ENCODE measurements around the gene ICAM5.
"Not testable (repeated sequence)": the region's sequence is repeated elsewhere in the genome, so short reads cannot be mapped to it uniquely, and the experiment has no call there.

The ICAM5 gene

DNA sequence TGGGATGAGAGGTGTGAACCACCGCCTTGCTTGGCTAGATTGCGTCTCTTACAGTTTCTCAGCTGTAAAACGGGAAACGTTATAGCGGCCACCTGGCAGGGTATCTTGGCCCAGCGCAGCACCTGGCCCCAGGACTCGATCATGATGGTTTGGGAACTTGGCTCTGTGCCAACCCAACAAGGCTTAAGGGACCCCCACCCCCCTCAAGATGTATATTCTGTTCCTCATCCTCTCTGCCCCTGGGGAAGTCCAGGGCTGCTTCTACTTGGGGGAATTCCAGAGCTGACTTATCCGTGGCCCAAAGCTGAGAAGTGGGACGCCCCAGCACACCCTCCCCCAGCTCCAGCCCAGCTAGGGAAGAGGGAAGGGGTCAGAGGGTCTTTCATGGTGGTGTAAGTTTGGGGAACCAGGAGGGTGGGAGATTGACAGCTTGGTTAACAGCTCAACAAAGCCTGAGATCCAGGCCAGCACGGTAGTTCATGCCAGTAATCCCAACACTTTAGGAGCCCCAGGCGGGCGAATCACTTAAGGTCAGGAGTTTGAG, 18.1 kb upstream of the ICAM5 start:
- TF ChIP-seq POLR2A (IDR thresholded peaks at IDR 0.05; ENCODE audit: low read depth, low read length), result 0 out of 2 replicates have a peak, but pooled peaks have one; percentile 37
- TF ChIP-seq POLR2AphosphoS5 (IDR thresholded peaks at IDR 0.05; ENCODE audit: low read depth, low read length), result peak; percentile 55; the same call in 1 of the 2 replicates
- TF ChIP-seq TAF1 (IDR thresholded peaks at IDR 0.05; ENCODE audit: borderline replicate concordance, low read depth, low read length), result peak; percentile 42; the same call in 1 of the 2 replicates
- peak; percentile 74 for FAIRE-seq
- DNase-seq (ENCODE audit: insufficient read length), result no peak

DNA sequence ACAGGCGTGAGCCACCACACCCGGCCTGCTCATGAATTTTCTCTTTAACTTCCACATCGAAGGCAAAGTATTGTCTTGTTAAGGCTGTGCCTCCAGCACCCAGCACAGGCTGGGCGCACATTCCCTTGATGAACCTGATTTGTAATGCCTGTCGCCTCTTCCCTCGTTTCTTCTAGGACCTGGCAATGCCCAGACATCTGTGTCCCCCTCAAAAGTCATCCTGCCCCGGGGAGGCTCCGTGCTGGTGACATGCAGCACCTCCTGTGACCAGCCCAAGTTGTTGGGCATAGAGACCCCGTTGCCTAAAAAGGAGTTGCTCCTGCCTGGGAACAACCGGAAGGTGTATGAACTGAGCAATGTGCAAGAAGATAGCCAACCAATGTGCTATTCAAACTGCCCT, 15.2 kb upstream of the ICAM5 start:
- no peak for TF ChIP-seq TAF1 (IDR thresholded peaks at IDR 0.05; ENCODE audit: borderline replicate concordance, low read depth, low read length)
- TF ChIP-seq POLR2A (IDR thresholded peaks at IDR 0.05; ENCODE audit: low read depth, low read length), result no peak
- TF ChIP-seq POLR2AphosphoS5 (IDR thresholded peaks at IDR 0.05; ENCODE audit: low read depth, low read length), result no peak
- no peak for FAIRE-seq
- DNase-seq (ENCODE audit: insufficient read length), result no peak

DNA sequence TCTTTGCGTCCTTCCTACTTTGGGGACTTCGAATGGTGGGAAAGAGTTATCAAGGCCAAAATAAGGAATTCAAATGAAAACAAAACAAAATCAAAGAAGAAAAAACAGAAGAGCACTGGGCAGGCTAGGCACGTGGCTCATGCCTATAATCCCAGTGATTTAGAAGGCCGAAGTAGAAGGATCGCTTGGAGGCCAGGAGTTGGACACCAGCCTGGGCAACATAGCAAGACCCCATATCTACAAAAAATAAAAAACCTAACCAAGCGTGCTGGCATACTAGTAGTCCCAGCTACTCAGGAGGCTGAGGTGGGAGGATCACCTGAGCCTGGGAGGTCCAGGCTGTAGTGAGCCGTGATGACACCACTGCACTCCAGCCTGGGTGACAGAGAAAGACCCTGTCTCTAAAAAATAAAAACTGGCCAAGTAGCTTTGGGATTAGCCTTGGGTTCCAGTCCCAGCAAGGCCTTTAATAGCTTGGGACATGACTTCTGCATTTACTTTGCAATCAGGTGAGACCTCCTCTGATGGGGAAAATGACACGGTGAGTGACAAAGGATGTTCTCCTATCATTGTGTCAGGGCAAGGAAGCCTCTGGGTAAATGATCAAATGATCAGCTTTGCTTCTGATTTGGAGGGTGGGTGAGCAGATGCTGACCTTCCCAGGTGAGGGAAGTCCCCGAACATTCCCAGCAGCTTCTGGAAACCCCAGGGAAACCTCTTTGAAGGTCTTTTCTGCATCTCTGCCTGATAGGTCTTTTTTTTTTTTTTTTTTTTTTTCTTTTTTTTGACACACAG, 11.8 kb upstream of the ICAM5 start:
- FAIRE-seq (no peak), DNase-seq (ENCODE audit: insufficient read length) (no peak)
- TF ChIP-seq TAF1 (IDR thresholded peaks at IDR 0.05; ENCODE audit: borderline replicate concordance, low read depth, low read length), result no peak
- 0 out of 2 replicates have a peak, but pooled peaks have one; percentile 28 for TF ChIP-seq POLR2A (IDR thresholded peaks at IDR 0.05; ENCODE audit: low read depth, low read length)
- peak; percentile 67; the same call in 1 of the 2 replicates for TF ChIP-seq POLR2AphosphoS5 (IDR thresholded peaks at IDR 0.05; ENCODE audit: low read depth, low read length)

DNA sequence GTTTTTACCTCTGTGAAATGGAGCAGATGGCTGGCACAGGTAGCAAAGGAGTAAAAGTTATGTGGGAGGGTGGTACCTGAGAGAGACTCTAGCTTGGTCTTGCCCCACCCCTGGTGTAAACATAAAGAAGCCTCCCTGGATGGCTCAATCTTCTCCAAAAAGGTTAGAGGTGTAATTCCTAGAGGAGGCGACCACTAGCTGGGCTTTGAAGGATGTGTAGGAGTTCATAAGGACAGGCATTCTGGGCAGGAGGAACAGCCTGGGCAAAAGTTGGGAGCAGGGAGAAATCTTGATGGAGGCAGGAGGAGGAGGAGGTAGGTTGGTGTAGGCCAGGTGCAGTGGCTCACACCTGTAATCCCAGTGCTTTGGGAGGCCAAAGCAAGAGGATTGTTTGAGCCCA, 10.8 kb upstream of the ICAM5 start:
- no peak for DNase-seq (ENCODE audit: insufficient read length)
- TF ChIP-seq POLR2AphosphoS5 (IDR thresholded peaks at IDR 0.05; ENCODE audit: low read depth, low read length) (no peak), POLR2A (IDR thresholded peaks at IDR 0.05; ENCODE audit: low read depth, low read length) (no peak), TAF1 (IDR thresholded peaks at IDR 0.05; ENCODE audit: borderline replicate concordance, low read depth, low read length) (no peak)
- no peak for FAIRE-seq

DNA sequence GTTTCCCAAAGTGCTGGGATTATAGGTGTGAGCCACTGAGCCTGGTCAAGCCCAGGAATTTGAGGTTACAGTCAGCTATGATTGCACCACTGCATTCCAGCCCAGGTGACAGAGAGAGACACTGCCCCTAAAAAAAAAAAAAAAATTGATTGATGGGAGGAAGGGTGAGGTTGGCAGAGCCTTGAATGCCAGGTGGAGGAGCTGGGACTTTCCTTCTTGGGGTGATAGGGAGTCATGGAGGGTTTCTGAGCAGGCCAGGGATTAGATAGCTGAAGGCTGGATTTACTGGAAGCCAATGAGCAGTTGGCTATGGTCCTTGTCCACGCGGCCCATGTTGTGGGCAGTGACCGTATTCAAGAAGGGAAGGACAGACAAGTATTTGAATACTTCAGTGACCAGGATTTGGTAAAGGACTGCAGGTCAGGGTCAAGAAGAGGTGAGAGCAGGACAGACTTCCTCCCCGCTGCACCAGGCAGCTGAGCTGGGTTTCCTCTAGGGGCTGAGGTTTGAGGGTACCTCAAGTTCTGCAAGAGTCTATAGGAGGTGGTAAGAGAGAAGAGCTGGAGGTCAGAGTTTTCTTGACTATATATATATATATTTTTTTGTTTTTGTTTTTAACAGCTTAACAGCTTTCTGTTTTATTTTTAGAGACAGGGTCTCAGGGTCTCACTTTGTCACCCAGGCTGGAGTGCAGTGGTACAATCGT, 9.9 kb upstream of the ICAM5 start:
- TF ChIP-seq TAF1 (IDR thresholded peaks at IDR 0.05; ENCODE audit: borderline replicate concordance, low read depth, low read length) (no peak), POLR2AphosphoS5 (IDR thresholded peaks at IDR 0.05; ENCODE audit: low read depth, low read length) (peak; percentile 56), POLR2A (IDR thresholded peaks at IDR 0.05; ENCODE audit: low read depth, low read length) (no peak; the same call in 1 of the 2 replicates)
- FAIRE-seq, result no peak
- no peak for DNase-seq (ENCODE audit: insufficient read length)

DNA sequence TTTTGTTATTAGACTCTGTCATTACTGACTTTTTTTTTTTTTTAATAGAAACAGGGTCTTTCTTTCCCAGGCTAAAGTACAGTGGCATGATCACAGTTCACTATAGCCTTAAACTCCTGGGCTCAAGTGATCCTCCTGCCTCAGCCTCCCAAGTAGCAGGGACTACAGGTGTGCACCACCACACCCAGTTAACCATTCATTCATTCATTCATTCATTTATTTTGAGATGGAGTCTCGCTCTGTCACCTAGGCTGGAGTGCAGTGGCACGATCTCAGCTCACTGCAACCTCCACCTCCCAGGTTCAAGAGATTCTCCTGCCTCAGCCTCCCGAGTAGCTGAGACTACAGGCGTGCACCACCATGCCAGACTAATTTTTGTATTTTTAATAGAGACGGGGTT, 7.7 kb upstream of the ICAM5 start:
- not testable (repeated sequence) for FAIRE-seq; DNase-seq (ENCODE audit: insufficient read length)

DNA sequence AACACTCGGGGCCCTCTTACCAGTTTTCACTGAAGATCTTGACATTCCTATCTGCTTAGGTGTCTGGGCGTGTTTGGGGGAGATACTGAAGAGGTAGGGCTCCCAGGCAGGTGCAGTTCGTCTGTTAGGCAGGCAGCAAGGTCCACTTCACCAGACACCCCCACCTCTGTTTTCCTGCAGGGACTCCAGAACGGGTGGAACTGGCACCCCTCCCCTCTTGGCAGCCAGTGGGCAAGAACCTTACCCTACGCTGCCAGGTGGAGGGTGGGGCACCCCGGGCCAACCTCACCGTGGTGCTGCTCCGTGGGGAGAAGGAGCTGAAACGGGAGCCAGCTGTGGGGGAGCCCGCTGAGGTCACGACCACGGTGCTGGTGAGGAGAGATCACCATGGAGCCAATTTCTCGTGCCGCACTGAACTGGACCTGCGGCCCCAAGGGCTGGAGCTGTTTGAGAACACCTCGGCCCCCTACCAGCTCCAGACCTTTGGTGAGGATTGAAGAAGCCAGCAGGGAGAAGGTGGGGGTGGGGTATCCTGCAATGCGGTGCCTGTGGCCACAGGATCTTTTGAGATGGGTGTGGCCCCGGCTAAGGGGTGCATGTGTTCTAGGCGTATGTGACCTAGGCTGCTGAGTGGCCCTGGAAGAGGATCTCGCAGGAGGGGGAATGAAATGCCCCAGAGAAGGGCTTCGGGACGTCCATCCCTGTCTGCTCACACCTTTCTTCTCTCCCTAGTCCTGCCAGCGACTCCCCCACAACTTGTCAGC, 6.3 kb upstream of the ICAM5 start:
- FAIRE-seq, result no peak

DNA sequence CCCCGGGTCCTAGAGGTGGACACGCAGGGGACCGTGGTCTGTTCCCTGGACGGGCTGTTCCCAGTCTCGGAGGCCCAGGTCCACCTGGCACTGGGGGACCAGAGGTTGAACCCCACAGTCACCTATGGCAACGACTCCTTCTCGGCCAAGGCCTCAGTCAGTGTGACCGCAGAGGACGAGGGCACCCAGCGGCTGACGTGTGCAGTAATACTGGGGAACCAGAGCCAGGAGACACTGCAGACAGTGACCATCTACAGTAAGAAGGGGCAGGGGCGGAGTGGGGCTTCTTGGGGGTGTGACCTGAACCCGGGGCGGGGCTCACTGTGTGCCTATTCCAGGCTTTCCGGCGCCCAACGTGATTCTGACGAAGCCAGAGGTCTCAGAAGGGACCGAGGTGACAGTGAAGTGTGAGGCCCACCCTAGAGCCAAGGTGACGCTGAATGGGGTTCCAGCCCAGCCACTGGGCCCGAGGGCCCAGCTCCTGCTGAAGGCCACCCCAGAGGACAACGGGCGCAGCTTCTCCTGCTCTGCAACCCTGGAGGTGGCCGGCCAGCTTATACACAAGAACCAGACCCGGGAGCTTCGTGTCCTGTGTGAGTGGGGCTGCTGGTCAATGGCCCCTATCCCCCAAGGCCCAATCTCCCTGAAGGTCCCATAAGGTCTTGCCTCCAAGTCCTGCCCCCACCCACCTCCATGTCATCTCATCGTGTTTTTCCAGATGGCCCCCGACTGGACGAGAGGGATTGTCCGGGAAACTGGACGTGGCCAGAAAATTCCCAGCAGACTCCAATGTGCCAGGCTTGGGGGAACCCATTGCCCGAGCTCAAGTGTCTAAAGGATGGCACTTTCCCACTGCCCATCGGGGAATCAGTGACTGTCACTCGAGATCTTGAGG, 5.4 kb upstream of the ICAM5 start:
- DNase-seq (ENCODE audit: insufficient read length), result no peak
- no peak for FAIRE-seq

More for the DNA sequence above, 6.3 kb upstream of the ICAM5 start:
- TF ChIP-seq POLR2AphosphoS5 (IDR thresholded peaks at IDR 0.05; ENCODE audit: low read depth, low read length), result no peak; the same call in 1 of the 2 replicates
- no peak for DNase-seq (ENCODE audit: insufficient read length)

DNA sequence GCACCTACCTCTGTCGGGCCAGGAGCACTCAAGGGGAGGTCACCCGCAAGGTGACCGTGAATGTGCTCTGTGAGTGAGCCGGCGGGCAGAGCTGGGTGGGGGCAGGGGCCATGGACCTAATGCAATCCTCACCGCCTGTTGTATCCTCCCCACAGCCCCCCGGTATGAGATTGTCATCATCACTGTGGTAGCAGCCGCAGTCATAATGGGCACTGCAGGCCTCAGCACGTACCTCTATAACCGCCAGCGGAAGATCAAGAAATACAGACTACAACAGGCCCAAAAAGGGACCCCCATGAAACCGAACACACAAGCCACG, 4.8 kb upstream of the ICAM5 start:
- DNase-seq (ENCODE audit: insufficient read length) (no peak), FAIRE-seq (no peak)
- no peak for TF ChIP-seq POLR2AphosphoS5 (IDR thresholded peaks at IDR 0.05; ENCODE audit: low read depth, low read length)
- TF ChIP-seq TAF1 (IDR thresholded peaks at IDR 0.05; ENCODE audit: borderline replicate concordance, low read depth, low read length), result no peak
- no peak for TF ChIP-seq POLR2A (IDR thresholded peaks at IDR 0.05; ENCODE audit: low read depth, low read length)

More for the DNA sequence above, 5.4 kb upstream of the ICAM5 start:
- no peak for TF ChIP-seq POLR2A (IDR thresholded peaks at IDR 0.05; ENCODE audit: low read depth, low read length)
- TF ChIP-seq TAF1 (IDR thresholded peaks at IDR 0.05; ENCODE audit: borderline replicate concordance, low read depth, low read length), result no peak

DNA sequence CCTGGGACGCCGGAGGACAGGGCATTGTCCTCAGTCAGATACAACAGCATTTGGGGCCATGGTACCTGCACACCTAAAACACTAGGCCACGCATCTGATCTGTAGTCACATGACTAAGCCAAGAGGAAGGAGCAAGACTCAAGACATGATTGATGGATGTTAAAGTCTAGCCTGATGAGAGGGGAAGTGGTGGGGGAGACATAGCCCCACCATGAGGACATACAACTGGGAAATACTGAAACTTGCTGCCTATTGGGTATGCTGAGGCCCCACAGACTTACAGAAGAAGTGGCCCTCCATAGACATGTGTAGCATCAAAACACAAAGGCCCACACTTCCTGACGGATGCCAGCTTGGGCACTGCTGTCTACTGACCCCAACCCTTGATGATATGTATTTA, 4.4 kb upstream of the ICAM5 start:
- TF ChIP-seq POLR2AphosphoS5 (IDR thresholded peaks at IDR 0.05; ENCODE audit: low read depth, low read length) (peak; percentile 42; the same call in 1 of the 2 replicates), TAF1 (IDR thresholded peaks at IDR 0.05; ENCODE audit: borderline replicate concordance, low read depth, low read length) (no peak), POLR2A (IDR thresholded peaks at IDR 0.05; ENCODE audit: low read depth, low read length) (no peak)
- no peak for DNase-seq (ENCODE audit: insufficient read length)
- FAIRE-seq, result no peak
